ENCODE results near the gene ZFYVE28. TPM values are rescaled to one million over a fixed set of nuclear protein-coding genes. Genes with fewer than 3 reads are reported as not detected.

The ZFYVE28 gene
- polyA plus RNA-seq, 4 donors = 2.3 to 3.1 (median 2.7) TPM

GRCh38 chr4:2313366-2313765, 105.1 kb downstream of the ZFYVE28 start:
- no peak for DNase-seq (ENCODE audit: low read depth in 4 of 4, low spot score in 2 of 4)

GRCh38 chr4:2306773-2307410, 111.6 kb downstream of the ZFYVE28 start:
- DNase-seq (ENCODE audit: low read depth in 4 of 4, low spot score in 2 of 4) = no peak

- DNase-seq (ENCODE audit: low read depth in 4 of 4, low spot score in 2 of 4) = no peak
These were observed 112.5 kb downstream of the ZFYVE28 start for GRCh38 chr4:2305766-2306501.

- DNase-seq (ENCODE audit: low read depth in 4 of 4, low spot score in 2 of 4) = no peak
These were observed 113.4 kb downstream of the ZFYVE28 start for GRCh38 chr4:2304877-2305561.

GRCh38 chr4:2304321-2304876, 114.0 kb downstream of the ZFYVE28 start:
- DNase-seq (ENCODE audit: low read depth in 4 of 4, low spot score in 2 of 4) = no peak

- DNase-seq (ENCODE audit: low read depth in 4 of 4, low spot score in 2 of 4) = no peak
These were observed 114.6 kb downstream of the ZFYVE28 start for GRCh38 chr4:2303686-2304320.

- no peak for DNase-seq (ENCODE audit: low read depth in 4 of 4, low spot score in 2 of 4)
These were observed 115.2 kb downstream of the ZFYVE28 start for GRCh38 chr4:2303121-2303685.

- no peak for DNase-seq (ENCODE audit: low read depth in 4 of 4, low spot score in 2 of 4)
These were observed 115.9 kb downstream of the ZFYVE28 start for GRCh38 chr4:2302387-2303119.

GRCh38 chr4:2301806-2302205, 116.6 kb downstream of the ZFYVE28 start:
- no peak for DNase-seq (ENCODE audit: low read depth in 4 of 4, low spot score in 2 of 4)

- DNase-seq (ENCODE audit: low read depth in 4 of 4, low spot score in 2 of 4) = no peak
These were observed 117.2 kb downstream of the ZFYVE28 start for GRCh38 chr4:2301225-2301642.

- no peak for DNase-seq (ENCODE audit: low read depth in 4 of 4, low spot score in 2 of 4)
These were observed 117.8 kb downstream of the ZFYVE28 start for GRCh38 chr4:2300431-2301224.

GRCh38 chr4:2299794-2300193, 118.7 kb downstream of the ZFYVE28 start:
- DNase-seq (ENCODE audit: low read depth in 4 of 4, low spot score in 2 of 4) = no peak

- no peak for DNase-seq (ENCODE audit: low read depth in 4 of 4, low spot score in 2 of 4)
These were observed 119.9 kb downstream of the ZFYVE28 start for GRCh38 chr4:2298532-2298991.

GRCh38 chr4:2297606-2298531, 120.6 kb downstream of the ZFYVE28 start:
- no peak for DNase-seq (ENCODE audit: low read depth in 4 of 4, low spot score in 2 of 4)

- DNase-seq (ENCODE audit: low read depth in 4 of 4, low spot score in 2 of 4) = no peak
These were observed 121.5 kb downstream of the ZFYVE28 start for GRCh38 chr4:2296631-2297601.

GRCh38 chr4:2295900-2296442, 122.5 kb downstream of the ZFYVE28 start:
- no peak for DNase-seq (ENCODE audit: low read depth in 4 of 4, low spot score in 2 of 4)
